Thoracic aorta (tissue), 2 donors: ENCODE measurements around the gene CMTM4. TPM values are rescaled to one million over a fixed set of nuclear protein-coding genes. Genes with fewer than 3 reads are reported as not detected.

Source experiments
- ATAC-seq: fragments of 150-250 bp; one replicate; pipeline ENCODE4 v1.8.0; 2017; ENCODE audit warnings: low read depth; ENCODE audit not compliant: insufficient number of reproducible peaks, low FRiP score
- DNase-seq: peaks from one replicate; pipeline ENCODE4 v3.0.0-alpha.2; 2020; ENCODE audit warnings: low spot score
- H3K27ac ChIP-seq, 2 donors: fragments of 200-600 bp; sonication (generic); 1 replicate in 1 of 2; 2 replicates in 1 of 2; pipeline ENCODE4 v1.5.1; 2016; ENCODE audit warnings: mild to moderate bottlenecking in 2 of 2, moderate library complexity in 2 of 2
- H3K27me3 ChIP-seq: fragments of 200-600 bp; sonication (generic); replicated peaks from 2 replicates; pipeline ENCODE4 v1.6.0; 2016; ENCODE audit warnings: mild to moderate bottlenecking; ENCODE audit not compliant: insufficient read depth
- H3K36me3 ChIP-seq: fragments of 200-600 bp; sonication (generic); one replicate; pipeline ENCODE4 v1.5.1; 2016
- H3K4me1 ChIP-seq, 2 donors: fragments of 200-600 bp; sonication (generic); 1 replicate in 1 of 2; 2 replicates in 1 of 2; pipeline versions ENCODE4 v1.5.1 to v1.6.0; 2016; ENCODE audit warnings: low read depth in 2 of 2, mild to moderate bottlenecking in 1 of 2; ENCODE audit not compliant: control insufficient read depth in 1 of 2
- H3K4me3 ChIP-seq: fragments of 200-600 bp; sonication (generic); 2 replicates; pipeline ENCODE4 v1.5.1; 2016; ENCODE audit warnings: mild to moderate bottlenecking
- H3K9me3 ChIP-seq: fragments of 200-600 bp; sonication (generic); 2 replicates; pipeline ENCODE4 v1.5.1; 2016
- CTCF ChIP-seq: fragments of 200-600 bp; sonication (generic); IDR thresholded peaks from one replicate; pipeline ENCODE4 v1.5.1; 2019; ENCODE audit warnings: antibody characterized with exemption
- total RNA-seq, 2 donors: library from RNA; depleted of rRNA; stranded (reverse); fragments of >200 nt; gene quantifications; one replicate each; pipeline versions ENCODE4 v1.1.0 to v1.2.3, GENCODE V29; 2016

The CMTM4 gene
- total RNA-seq, 2 donors from 2014 or later: 12.0 to 25.7 TPM

- no peak for TF ChIP-seq CTCF
- Histone ChIP-seq H3K27me3 (no peaks in the 10 kb centered on the region), H3K27ac (no peak overlapping the region), H3K36me3 (no peaks in the 10 kb centered on the region), H3K9me3 (no peaks in the 10 kb centered on the region), H3K4me3 (no peak overlapping the region), H3K4me1 (peaks cover 3 to 10% of the 10 kb centered on the region in 2 donors)
- DNase-seq: no peak
- no peak for ATAC-seq
Observed at GRCh38 chr16:66652661-66653360, 43.7 kb downstream of the CMTM4 start.

GRCh38 chr16:66651965-66652364 is 44.6 kb downstream of the CMTM4 start:
- no peaks in the 10 kb centered on the region for H3K36me3 ChIP-seq
- no peaks in the 10 kb centered on the region for H3K27me3 ChIP-seq
- H3K27ac ChIP-seq: no peak overlapping the region
- H3K4me1 ChIP-seq: peaks cover 3 to 10% of the 10 kb centered on the region in 2 donors
- ATAC-seq (no peak), DNase-seq (no peak)
- no peaks in the 10 kb centered on the region for H3K9me3 ChIP-seq
- no peak overlapping the region for H3K4me3 ChIP-seq
- no peak for TF ChIP-seq CTCF

- DNase-seq: no peak
- ATAC-seq: no peak
- no peak for TF ChIP-seq CTCF
- Histone ChIP-seq H3K27ac (no peak overlapping the region), H3K4me3 (peak overlapping the region; percentile 67), H3K36me3 (no peaks in the 10 kb centered on the region), H3K9me3 (no peaks in the 10 kb centered on the region), H3K27me3 (no peaks in the 10 kb centered on the region), H3K4me1 (peaks cover 3 to 10% of the 10 kb centered on the region in 2 donors)
Observed at GRCh38 chr16:66651474-66651765, 45.1 kb downstream of the CMTM4 start.

GRCh38 chr16:66650707-66651473 is 45.7 kb downstream of the CMTM4 start:
- Histone ChIP-seq H3K36me3 (no peaks in the 10 kb centered on the region), H3K4me1 (peaks cover 3 to 10% of the 10 kb centered on the region in 2 donors), H3K27me3 (no peaks in the 10 kb centered on the region), H3K4me3 (peak overlapping the region; percentile 67), H3K9me3 (no peaks in the 10 kb centered on the region), H3K27ac (no peak overlapping the region)
- DNase-seq (peak; percentile 55), ATAC-seq (peak; percentile 94)
- TF ChIP-seq CTCF: peak; percentile 92

- ATAC-seq: no peak
- DNase-seq: no peak
- H3K27ac ChIP-seq: no peak overlapping the region
- H3K36me3 ChIP-seq: no peaks in the 10 kb centered on the region
- H3K4me3 ChIP-seq: no peak overlapping the region
- peaks cover 3 to 10% of the 10 kb centered on the region in 2 donors for H3K4me1 ChIP-seq
- H3K27me3 ChIP-seq: no peaks in the 10 kb centered on the region
- no peak for TF ChIP-seq CTCF
- no peaks in the 10 kb centered on the region for H3K9me3 ChIP-seq
Observed at GRCh38 chr16:66649636-66650205, 46.8 kb downstream of the CMTM4 start.
